Tongue (tissue), 2 donors: ENCODE data around the gene PHLDA3. TPM values are rescaled to one million over a fixed set of nuclear protein-coding genes. Genes with fewer than 3 reads are reported as not detected.
A peak's percentile ranks its signal among the peaks of the same experiment; 100 is the strongest.

Experiments
- DNase-seq: peaks from one replicate; pipeline ENCODE4 v3.0.0-alpha.2; 2015
- total RNA-seq: library from RNA; depleted of rRNA; stranded (reverse); fragments of >200 nt; gene quantifications from one replicate; pipeline ENCODE4 v1.2.3, GENCODE V29; 2014

Gene PHLDA3
- total RNA-seq, 1 donor from 2014 or later = 33.1 TPM

DNA sequence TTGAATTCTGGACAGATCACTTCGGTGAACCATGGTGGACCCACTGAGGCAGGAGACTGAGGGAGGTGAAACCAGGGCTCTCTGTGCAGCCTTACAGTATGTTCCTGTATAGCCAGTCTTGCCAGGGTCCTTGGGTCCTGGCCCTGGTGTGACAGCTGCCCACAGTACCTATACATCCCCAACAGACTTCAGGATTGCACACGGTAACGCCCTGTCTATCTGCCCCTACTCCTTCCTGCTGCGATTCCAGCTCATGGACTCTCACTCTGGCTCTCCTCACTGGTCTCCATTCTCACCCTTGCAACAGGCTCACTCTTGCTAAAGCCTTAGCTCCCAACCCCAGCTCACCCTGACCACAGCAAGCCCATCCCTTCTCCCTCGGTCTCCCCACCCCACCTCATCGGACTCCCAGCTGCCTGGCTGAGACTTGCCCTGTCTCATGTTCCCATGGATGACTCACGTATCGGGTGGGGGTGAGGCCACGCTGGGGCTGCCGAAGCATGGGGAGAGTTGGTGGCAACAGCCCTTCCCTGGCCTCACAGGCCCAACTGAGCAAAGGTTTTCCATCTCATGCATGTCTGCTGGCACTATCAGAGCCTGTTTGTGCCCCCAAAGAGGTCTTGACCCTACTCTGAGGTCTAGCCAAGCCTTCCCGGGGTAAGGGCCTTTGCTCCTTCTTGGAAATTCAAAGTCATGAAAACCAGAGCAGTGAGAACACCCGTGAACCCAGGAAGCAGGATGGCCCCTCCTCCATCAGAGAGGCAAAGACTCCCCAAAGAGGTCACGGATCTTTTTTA, 7.1 kb downstream of the PHLDA3 start:
- peak; percentile 81 for DNase-seq

DNA sequence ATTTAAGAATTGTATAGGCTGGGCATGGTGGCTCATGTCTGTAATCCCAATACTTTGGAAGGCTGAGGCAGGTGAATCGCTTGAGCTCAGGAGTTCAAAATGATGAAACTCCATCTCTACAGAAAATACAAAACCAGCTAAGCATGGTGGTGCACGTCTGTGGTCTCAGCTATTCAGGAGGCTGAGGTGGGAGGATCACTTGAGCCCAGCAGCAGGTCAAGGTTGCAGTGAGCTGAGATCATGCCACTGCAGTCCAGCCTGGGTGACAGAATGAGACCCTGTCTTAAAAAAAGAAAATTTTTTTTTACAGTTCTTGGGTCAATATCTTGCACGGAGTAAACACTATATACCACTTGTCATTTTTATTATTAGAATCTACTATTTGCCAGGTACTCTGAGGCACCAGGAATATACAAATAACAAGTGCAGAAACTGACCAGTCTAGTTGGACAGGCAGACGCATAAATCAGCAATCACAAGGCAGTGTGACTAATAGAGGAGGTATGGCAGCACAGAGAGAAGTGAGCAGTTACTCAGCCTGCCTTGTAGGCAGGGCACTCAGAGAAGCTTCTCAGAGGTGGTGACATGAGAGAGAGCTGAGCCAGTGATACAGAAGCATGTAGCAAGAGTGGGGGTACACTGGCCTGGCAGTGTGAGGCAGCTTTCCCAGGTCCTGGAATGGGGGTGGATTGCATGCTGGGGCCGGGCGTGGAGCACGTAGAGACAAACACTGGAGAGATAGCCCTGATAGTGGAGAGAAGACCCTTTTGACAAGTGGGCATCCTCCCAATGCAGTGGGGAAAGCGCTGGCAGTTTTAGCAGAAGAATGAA, 8.0 kb downstream of the PHLDA3 start:
- no peak for DNase-seq

DNA sequence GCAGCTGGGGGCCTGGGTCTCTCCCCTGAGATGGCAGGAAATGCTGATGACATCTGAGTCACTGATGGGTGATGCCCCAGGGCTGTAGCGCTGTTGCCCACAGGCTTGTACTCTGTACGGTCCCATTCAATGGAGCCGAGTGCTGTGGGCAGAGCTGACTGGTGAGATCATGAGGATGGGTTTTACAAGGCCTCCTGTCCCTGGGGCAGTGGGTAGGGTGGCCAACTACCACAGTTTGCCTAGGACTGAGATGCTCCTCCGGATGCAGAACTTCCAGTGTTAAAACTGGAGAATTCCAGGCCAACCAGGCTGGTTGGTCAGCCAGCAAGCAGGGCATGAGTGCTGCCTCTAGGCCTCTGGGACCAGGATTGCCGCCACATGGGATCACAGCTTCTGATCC, 9.2 kb downstream of the PHLDA3 start:
- DNase-seq = no peak

DNA sequence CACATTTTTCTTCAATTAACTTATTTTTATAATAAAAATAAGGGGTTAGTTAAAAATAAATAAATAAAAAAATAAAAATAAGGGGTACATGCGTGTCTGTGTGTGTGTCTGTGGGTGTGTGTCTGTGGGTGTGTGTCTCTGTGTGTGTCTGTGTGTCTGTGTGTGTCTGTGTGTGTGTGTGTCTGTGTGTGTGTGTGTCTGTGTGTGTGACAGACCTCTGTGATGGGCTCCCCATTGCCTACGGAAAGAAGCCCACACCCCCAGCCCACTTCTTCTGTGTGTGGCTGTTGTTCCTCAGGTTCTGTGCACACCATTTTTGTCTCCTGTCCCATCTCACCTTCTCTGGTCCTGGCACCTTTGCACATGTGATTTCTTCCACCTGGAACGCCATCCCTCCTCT, 9.9 kb downstream of the PHLDA3 start:
- DNase-seq = no peak

DNA sequence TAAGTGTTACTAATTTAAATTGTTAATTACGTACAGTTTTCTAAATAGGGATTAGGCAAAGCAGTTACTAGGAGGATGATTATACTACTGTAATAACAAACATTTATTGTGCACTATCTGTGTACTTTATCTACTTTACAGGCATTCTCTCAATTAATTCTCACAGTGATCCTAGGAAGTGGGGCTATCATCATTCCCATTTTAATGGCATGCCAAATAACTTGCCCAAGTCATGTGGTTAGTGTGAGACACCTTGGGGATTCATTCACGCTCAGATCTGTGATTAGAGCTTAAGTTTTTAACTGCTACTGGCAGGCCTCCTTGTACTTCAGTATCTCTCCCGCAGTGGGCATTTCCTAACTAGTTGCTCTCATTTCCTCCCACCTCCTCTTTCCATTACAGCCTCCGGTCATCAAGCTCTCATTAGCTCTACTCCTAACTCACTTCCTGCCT, 11.5 kb downstream of the PHLDA3 start:
- no peak for DNase-seq

DNA sequence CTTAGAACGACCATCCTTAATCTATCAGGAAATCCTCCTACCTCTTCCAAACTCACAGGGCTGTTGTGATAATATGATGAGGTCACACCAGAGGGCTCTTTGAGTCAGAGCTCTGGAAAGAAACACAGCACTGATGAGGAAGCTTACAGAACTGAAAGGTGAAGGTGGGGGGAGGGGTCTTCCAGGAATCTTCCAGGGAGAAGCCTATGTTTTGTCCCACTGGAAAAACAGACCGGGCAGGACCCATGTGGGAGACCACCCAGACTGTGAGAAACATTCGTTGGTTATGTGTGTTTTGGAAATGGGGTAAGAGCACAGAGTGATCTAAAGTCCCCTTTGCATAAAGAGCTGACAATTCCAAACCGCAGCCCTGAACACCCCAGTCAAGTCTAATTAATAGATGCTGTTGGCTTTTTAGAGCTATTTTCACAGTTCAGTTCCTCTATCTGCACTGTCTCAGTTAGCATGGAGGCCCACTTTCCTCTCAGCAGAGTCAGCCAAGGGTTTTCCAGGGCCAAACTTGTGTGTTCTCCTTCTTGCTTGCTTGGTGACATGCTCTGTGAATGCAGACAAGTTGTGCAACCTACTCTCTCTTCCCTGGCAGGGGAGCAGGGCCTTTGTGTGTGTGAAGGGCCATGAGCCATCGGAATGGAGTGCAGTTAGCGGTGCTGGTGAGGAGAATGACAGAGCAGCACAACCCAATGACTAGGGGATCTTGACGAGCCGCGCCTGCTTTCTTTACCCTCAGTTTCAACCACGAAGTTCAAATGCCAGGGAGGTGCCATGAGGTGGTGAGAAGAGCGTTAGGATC, 12.3 kb downstream of the PHLDA3 start:
- DNase-seq = peak; percentile 54

DNA sequence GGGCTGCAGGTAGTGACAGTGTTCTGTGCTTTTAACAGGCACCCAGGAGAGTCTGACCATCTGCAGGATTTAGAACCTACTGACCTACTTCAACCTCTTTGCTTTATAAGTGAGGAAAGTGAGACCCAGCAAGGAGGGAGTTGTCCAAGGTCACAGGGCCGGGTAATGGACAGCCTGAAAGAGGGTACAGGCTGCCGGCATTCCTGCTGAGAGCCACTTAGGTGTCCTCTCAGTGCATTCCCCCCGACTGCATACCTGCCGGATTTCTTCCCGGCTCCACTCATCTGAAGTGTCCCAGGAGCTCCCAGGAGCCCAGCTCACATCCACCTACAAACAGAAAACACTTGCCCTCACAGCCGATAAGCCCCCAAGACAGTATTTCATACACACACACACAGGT, 13.9 kb downstream of the PHLDA3 start:
- DNase-seq = no peak

DNA sequence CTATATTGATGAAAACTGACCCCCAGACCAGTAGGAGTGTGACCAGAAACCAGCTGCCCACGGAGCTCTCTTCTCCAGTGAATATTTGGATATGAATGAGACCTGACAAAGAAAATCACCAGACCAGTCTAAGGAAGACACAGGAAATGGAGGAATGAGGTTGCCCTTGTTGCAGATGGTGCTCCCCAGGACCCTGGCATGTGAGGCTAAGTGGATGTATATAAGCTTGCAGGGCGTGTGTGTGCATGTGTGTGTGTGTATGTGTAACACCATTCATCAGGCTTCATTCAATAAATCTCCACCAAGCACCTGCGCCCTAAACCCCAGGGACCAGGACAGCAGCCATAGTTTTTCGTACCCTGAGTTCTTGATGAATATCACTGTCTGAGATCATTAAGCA, 14.4 kb downstream of the PHLDA3 start:
- DNase-seq = no peak

DNA sequence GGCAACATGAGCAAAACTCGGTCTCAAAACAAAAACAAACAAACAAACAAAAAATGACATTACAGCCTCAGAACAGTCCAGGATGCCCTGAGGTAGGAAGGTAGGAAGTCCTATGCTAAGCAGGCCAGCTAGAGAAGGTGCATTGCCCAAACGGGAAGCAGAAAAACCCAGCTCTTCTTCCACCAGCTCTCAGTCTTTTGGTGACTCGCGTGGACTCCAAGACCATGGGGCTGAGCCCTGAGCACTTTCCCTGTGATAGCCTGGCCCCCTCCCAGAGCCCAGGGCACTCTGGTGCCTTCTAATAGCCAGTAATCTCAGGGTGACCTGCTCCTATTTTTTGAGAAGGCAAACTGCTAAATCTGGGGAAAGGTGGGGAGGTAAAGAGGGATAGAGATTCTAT, 16.1 kb downstream of the PHLDA3 start:
- no peak for DNase-seq

DNA sequence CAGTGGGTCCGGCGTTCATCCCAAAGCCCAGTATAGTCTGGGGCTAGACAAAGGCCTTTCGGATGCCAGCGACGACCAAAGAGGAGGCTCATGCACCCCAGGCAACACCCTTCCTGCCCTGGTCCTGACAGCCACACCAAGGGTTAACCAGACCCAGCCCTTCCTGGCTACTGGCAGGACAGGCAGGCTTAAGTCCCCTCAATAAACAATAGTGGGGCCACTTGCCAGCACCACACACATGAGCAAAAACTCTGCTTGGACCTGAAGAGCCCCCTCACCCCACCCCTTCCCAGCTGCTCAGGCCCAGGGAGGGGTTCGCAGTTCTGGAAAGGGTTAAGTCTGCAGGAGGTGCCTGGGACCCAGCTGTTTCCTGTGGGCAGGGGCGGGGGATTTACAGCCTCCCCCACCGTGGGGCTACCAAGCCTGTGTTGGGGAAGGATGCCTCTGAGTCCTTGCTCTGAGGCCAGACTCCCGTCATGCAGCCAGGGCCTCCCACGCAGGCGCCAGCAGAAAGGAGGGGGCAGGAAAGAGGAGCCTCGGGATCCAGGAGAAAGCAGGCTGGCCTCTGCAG, 18.2 kb downstream of the PHLDA3 start:
- peak; percentile 84 for DNase-seq

DNA sequence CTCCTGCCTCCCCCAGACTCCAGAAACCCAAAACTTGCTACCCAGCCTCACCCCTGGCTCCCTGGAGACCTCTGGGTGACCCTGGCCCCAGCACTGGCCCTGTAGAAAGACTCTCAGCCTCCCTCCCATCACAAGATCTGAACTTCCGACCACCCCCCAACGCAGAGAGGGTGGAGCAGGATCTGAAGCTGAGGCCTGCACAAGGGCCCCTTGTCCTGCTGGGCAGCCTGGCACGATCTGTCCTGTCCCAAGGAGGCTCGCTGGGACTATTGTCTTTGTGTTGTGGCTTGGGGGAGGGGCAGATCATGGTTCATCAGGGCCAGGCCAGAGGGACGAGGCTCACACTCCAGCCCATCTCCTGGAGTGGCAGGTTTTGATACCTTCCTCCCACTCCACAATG, 20.0 kb downstream of the PHLDA3 start:
- DNase-seq = no peak

DNA sequence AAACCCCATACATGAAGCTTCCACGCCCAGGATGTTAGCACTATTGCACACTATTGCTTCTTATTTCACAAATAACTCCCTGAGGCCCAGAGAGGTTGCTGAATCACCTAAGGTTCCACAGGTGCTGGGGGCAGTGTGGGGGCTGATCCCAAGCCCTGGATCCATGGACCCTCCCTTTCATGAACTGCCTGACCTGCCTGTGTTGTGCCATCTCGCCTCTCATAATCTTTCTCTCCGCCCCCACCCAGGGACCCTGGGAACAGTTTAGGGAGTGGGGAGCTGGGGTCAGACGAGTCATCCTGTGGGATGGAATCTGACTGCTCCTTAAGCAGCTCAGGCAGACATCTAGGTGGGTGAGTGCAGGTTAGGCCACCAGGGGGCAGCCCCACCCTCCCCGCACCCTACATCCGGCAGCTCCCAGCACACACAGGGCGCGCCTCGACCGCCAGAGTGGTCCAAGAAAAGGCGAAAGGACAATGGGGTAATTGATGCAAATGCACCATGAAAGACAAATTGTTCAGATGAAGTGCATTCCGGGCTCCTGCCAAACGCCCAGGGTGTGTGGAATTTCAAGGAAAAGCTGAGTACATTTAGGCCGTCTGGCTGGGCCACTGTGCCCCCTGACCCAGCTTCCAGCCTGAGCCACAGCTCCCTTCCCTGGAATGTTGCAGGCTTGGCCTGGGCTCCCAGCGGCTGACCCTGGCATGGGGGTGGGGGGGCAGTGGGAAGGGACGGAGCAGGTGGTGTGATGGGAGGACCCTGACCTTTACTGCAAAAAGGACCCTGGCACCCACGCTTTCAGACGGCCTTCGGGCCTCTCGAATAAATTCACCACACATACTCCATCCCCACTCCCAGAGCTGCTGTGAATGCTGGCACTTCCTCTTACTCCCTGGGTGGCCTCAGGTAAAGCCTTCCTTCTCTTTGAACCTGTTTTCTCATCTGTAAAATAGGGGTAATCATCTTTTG, 20.8 kb downstream of the PHLDA3 start:
- peak; percentile 81 for DNase-seq

DNA sequence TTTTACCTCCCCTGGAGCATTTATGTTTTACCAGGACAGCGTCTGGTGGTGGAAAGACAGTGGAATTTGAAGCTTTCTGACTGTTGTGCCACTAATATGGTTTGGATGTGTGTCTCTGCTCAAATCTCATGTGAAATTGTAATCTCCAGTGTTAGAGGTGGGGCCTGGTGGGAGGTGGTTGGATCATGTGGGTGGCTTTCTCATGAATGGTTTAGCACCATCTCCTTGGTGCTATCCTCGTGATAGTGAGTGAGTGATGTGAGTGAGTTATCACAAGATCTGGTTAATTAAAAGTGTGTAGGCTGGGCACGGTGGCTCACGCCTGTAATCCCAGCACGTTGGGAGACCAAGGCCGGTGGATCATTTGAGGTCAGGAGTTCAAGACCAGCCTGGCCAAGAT, 23.7 kb downstream of the PHLDA3 start:
- DNase-seq = no peak

DNA sequence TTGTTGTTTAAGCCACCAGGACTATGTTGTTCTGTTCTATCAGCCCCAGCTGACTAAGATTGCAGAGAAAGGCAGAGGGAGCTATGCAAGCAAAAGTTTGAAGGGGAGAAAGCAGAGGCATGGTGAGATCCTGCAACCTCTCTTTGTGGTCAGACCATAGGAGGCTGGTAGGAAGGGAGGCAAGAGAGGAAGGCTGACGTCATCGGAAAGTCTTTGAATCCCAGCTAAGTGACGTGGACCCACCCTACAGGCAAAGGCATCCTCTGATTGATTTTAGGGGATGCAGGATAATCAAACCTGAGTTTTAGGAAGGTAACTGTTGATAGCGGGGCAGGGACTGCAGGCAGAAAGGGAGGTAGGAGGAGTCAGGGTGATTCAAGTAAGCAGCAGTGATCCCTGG, 24.2 kb downstream of the PHLDA3 start:
- DNase-seq = no peak

DNA sequence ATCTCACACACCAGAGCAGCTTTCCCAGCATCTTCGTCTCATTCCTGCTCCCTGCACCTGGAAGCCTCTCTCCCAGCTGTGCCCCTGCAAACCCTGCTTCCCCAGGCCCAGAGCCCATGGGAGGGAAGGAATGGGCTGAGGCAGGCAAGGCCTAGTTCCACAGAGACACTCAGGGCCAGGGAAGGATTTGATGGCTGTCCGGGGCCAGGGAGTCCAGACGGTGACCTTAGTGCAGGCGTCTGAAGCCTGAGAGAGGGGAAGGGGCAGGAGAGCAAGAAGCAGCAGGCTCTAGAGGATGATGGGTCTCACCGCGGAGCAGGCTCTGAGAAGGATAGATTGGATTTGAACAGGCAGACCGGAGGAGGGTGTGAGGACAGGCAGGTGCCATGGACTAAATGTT, 25.2 kb downstream of the PHLDA3 start:
- no peak for DNase-seq

DNA sequence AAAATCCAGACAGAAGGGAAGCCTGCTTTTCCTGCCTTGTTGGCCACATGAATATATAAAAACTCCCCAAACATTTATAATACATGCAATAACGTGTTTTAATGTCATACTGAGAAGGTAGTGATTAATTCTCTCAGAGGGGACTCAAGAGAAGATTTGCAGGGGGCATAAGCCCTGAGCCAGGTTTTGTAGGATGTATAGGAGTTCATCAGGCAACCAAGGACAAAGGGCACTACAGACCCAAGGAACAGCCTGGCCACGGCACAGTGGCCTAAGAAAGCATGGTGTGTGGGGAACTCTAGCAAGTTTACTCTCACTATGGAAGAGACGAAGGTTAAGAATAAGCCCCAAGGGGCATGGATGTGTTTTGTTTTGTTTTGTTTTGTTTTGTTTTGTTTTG, 32.0 kb downstream of the PHLDA3 start:
- DNase-seq = no peak

DNA sequence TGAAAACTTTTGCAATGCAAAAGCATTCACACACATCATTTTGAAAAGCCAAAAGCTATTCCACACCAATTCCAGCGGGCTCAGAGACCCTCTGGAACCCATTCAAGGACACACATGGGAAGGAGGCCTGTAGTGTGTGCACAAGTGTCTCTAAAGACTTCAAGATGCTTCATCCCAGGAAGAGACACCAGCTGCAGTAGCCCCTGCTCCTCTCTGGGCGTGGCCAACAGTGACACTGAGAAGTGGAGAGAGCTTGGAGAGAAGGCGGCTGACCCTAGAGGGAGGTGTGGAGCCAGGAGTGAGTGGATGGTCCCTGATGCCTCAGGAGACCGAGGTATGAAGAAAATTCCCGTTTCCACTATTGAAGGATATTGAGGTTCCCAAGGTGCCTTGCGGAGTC, 32.6 kb downstream of the PHLDA3 start:
- DNase-seq = peak; percentile 74

DNA sequence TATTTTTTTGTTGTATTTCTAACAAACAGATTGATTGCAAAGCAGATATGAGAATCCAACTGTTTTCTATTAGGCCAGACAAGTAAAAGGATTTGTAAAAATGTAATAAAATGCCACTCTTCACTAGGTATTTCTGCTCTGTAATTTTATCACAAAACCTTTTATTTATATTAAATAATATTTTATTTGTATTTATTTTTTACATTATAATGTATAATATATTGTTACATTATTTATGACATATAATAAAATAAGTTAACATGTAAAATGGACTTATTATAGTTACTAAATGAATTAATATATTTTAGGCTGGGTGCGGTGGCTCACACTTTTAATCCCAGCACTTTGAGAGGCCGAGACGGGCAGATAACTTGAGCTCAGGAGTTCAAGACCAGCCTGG, 34.7 kb downstream of the PHLDA3 start:
- no peak for DNase-seq

DNA sequence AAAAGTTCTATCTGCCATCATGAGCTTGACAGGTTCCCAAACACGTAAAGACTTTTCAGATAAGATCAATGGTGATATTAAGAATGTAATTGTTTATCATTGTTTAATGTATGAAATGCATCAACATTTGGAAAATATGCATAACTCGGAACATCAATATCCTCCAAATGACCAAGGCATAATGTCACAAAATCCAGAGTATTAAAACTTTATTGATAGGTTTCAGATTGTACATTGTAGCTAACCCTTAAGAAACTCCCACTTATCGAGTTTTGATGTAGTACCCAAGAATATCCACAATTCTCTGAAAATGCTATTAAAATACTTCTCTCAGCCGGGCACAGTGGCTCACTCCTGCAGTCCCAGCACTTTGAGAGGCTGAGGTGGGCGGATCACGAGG, 35.4 kb downstream of the PHLDA3 start:
- DNase-seq = no peak

DNA sequence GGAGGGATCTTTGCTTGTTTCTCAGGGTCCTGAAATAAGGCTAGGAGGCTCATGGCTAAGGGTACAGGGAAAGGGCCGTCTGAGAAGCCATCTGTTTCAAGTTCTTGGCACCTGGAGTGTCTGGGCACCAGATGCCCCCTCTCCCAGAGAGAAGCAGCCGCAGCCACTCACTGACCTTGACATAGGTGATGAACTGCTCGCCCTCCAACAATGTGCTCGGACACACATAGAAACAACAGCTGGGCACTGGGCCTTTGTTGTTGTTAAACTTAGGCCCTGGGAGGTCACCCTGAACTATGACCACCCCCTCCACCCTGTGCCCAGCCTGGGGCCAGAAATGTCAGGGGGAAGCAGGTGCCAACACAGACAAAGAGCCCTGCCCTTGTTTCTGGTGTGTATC, 38.2 kb downstream of the PHLDA3 start:
- peak; percentile 68 for DNase-seq
